PC-3 (cell line): Measurements from ENCODE around the gene SCYGR8.

ENCODE experiments used
- CTCF ChIP-seq: fragments of 300-600 bp; sonication (generic); conservative IDR thresholded peaks from 2 replicates; pipeline ENCODE4 v1.5.1; 2017; ENCODE audit warnings: antibody characterized with exemption, low read depth, mild to moderate bottlenecking, low read length
- EZH2 ChIP-seq: fragments of 300-600 bp; sonication (generic); IDR thresholded peaks from one replicate; pipeline ENCODE4 v1.6.1; 2017; ENCODE audit warnings: antibody characterized with exemption, mild to moderate bottlenecking, low read length; ENCODE audit not compliant: unreplicated experiment

- TF ChIP-seq CTCF (no peak), EZH2 (no peak)
Observed at GRCh38 chr2:227745594-227745993, at the start of gene SCYGR8.
